Lower lobe of right lung (tissue), 2 donors: ENCODE data around the gene HLA-DMB. TPM values are rescaled to one million over a fixed set of nuclear protein-coding genes. Genes with fewer than 3 reads are reported as not detected.

ENCODE experiments used
- ATAC-seq, 2 donors: fragments of 200-7000 bp; cut with Tn5 transposase; one replicate each; pipeline ENCODE4 v1.9.1; 2020 to 2022; ENCODE audit warnings: mild to moderate bottlenecking in 2 of 2, moderate library complexity in 2 of 2
- DNase-seq: peaks from one replicate; pipeline ENCODE4 v3.0.0-alpha.2; 2020
- H3K27ac ChIP-seq: fragments of 200-600 bp; one replicate; pipeline ENCODE4 v1.8.0; 2022
- H3K27me3 ChIP-seq: fragments of 200-600 bp; one replicate; pipeline ENCODE4 v1.8.0; 2022; ENCODE audit warnings: low read depth
- H3K36me3 ChIP-seq: fragments of 200-600 bp; one replicate; pipeline ENCODE4 v1.8.0; 2022; ENCODE audit warnings: mild to moderate bottlenecking
- H3K4me1 ChIP-seq: fragments of 200-600 bp; one replicate; pipeline ENCODE4 v1.8.0; 2022
- H3K4me3 ChIP-seq: fragments of 200-600 bp; one replicate; pipeline ENCODE4 v1.8.0; 2022; ENCODE audit warnings: mild to moderate bottlenecking
- H3K9me3 ChIP-seq: fragments of 200-600 bp; one replicate; pipeline ENCODE4 v1.8.0; 2022
- intact Hi-C: fragments of 100-400 bp; cut with DNase I; formaldehyde crosslinking; loops from one replicate; pipeline ENCODE4 v1.11.0; 2022
- total RNA-seq: library from RNA; stranded (reverse); fragmentation: NEBNext Ultra II Directional; extraction: Animal tissue kit (Norgen Biotek cat#: 25700); gene quantifications from one replicate; pipeline ENCODE4 v1.2.1, GENCODE V29; 2021
- TF ChIP-seq, protein P1 (sequence below): fragments of 200-600 bp; IDR thresholded peaks from one replicate; pipeline ENCODE4 v1.8.0; 2022; ENCODE audit warnings: antibody characterized with exemption, mild to moderate bottlenecking
- donor health status: DM: no; HTN: yes; CAD: no; lungs with severe emphysema.

HLA-DMB gene
- total RNA-seq, 1 donor from 2014 or later: 208 TPM

DNA sequence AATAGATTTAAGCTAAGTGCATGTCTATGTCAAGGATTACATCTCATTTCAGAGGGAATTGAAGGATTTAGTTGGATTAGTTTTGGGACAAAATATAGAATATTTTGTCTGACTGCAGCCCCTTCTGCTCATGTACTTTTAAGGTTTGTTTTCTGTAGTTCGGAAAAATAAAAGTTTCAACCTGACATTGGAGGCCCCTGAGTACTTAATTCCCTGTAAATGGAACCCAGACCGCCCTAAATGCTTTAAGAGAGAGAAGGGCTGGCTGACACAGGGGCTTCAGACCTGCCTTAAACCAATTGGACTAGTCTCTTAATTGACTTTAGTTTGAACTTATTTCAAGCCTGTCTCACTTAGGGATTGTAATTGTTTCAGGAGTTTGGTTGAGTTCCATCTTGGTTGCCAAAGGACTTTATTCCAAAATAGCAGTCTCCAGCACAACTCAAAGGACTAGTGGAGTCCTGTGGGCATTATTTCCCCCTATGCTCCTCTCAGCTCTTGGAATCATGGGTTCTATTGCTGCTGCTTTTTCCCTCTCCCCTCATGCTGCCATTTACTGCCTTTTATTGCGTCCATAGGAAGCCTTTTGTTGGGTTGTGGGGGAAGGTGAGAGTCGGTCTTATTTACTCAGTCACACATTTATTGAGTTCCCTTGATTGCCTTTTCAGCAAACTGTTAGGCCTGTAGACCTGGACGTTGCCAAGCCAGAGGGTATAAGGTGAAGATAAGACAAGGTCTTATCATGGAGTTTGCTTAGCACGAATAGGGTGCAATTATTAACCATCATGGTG lies 42.1 kb upstream of the HLA-DMB start:
- DNase-seq: no peak
- Histone ChIP-seq H3K27me3 (no peaks in the 10 kb centered on the region), H3K4me3 (no peak overlapping the region), H3K4me1 (peaks cover 20% of the 10 kb centered on the region), H3K27ac (no peak overlapping the region), H3K9me3 (no peaks in the 10 kb centered on the region), H3K36me3 (peaks cover 42% of the 10 kb centered on the region)
- TF ChIP-seq, protein P1, sequence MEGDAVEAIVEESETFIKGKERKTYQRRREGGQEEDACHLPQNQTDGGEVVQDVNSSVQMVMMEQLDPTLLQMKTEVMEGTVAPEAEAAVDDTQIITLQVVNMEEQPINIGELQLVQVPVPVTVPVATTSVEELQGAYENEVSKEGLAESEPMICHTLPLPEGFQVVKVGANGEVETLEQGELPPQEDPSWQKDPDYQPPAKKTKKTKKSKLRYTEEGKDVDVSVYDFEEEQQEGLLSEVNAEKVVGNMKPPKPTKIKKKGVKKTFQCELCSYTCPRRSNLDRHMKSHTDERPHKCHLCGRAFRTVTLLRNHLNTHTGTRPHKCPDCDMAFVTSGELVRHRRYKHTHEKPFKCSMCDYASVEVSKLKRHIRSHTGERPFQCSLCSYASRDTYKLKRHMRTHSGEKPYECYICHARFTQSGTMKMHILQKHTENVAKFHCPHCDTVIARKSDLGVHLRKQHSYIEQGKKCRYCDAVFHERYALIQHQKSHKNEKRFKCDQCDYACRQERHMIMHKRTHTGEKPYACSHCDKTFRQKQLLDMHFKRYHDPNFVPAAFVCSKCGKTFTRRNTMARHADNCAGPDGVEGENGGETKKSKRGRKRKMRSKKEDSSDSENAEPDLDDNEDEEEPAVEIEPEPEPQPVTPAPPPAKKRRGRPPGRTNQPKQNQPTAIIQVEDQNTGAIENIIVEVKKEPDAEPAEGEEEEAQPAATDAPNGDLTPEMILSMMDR: no peak
- intact Hi-C loops: loop anchor here (10.0 kb wide), 2 partner anchors 48 to 98 kb away; no protein-coding TSS in a partner anchor
- no peak for ATAC-seq

DNA sequence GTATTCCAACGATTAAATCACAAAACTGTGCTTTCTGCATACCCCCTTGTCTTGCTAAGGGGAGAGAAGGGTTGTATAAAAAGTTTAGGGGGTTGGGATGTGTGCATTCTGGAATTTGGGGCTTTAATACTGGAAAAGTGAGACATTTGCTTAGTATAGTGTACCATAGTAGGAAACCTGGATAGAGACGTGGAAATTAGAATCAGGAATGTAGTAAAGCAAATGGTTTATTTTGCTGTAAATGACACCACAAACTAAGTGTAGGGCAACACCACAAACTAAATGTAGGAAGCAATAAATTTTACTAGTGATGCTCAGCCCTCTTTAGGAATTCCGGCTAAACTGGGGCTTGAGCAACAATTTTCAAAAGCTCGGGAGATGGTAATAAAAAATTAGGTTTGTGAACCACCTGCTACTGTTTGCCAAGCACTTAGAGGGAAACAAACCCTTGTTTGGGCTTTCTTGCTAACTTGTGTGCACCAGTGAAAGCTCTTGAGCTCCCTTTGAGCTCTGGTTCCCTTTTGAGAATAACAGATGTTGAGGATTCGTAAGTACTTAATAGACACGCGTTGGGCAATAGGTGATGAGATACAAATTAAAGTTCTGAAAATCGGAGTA lies 41.4 kb upstream of the HLA-DMB start:
- ATAC-seq (no peak), DNase-seq (no peak)
- H3K36me3 ChIP-seq: peaks cover 49% of the 10 kb centered on the region
- no peak overlapping the region for H3K4me3 ChIP-seq
- H3K27ac ChIP-seq: no peak overlapping the region
- intact Hi-C loops: loop anchor here (10.0 kb wide), 2 partner anchors 47 to 97 kb away; no protein-coding TSS in a partner anchor
- TF ChIP-seq, protein P1: no peak
- peaks cover 27% of the 10 kb centered on the region for H3K4me1 ChIP-seq
- no peaks in the 10 kb centered on the region for H3K27me3 ChIP-seq
- H3K9me3 ChIP-seq: no peaks in the 10 kb centered on the region

DNA sequence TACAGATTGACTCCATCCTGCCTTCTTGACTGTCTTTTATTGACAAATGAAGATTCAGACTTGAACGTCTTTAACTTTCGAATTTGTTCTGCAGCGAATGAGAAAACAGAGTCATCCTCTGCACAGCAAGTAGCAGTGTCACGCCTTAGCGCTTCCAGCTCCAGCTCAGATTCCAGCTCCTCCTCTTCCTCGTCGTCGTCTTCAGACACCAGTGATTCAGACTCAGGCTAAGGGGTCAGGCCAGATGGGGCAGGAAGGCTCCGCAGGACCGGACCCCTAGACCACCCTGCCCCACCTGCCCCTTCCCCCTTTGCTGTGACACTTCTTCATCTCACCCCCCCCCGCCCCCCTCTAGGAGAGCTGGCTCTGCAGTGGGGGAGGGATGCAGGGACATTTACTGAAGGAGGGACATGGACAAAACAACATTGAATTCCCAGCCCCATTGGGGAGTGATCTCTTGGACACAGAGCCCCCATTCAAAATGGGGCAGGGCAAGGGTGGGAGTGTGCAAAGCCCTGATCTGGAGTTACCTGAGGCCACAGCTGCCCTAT lies 39.7 kb upstream of the HLA-DMB start:
- no peak for ATAC-seq
- intact Hi-C loops: loop anchor here (10.0 kb wide), 2 partner anchors 46 to 96 kb away; no protein-coding TSS in a partner anchor
- TF ChIP-seq, protein P1: no peak
- no peak overlapping the region for H3K27ac ChIP-seq
- H3K9me3 ChIP-seq: no peaks in the 10 kb centered on the region
- H3K4me1 ChIP-seq: peaks cover 43% of the 10 kb centered on the region
- H3K36me3 ChIP-seq: peaks cover 65% of the 10 kb centered on the region
- H3K4me3 ChIP-seq: no peak overlapping the region
- H3K27me3 ChIP-seq: no peaks in the 10 kb centered on the region
- no peak for DNase-seq

DNA sequence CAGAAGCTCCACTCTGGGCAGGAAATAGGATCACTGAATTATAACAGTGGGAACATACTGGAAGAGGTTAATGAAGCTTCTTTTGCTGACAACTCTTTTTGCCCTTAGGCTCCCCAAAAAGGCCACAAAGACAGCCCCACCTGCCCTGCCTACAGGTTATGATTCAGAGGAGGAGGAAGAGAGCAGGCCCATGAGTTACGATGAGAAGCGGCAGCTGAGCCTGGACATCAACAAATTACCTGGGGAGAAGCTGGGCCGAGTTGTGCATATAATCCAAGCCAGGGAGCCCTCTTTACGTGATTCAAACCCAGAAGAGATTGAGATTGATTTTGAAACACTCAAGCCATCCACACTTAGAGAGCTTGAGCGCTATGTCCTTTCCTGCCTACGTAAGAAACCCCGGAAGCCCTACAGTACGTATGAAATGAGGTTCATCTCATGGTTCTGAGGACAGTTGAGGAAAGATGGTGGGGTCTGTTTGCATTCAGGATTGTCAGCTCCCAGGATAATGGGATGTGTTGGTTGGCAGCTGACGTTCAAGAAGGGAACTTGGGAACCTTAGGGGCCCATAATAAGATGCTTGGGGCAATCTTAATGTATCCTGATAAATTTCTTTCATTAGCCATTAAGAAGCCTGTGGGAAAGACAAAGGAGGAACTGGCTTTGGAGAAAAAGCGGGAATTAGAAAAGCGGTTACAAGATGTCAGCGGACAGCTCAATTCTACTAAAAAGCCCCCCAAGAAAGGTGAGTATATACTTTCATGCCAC lies 39.1 kb upstream of the HLA-DMB start:
- DNase-seq: no peak
- Histone ChIP-seq H3K4me1 (peaks cover 50% of the 10 kb centered on the region), H3K36me3 (peaks cover 72% of the 10 kb centered on the region), H3K9me3 (no peaks in the 10 kb centered on the region), H3K27ac (no peak overlapping the region), H3K4me3 (no peak overlapping the region), H3K27me3 (no peaks in the 10 kb centered on the region)
- no peak for ATAC-seq
- TF ChIP-seq, protein P1: no peak
- intact Hi-C loops: loop anchor here (10.0 kb wide), 2 partner anchors 45 to 95 kb away; no protein-coding TSS in a partner anchor

DNA sequence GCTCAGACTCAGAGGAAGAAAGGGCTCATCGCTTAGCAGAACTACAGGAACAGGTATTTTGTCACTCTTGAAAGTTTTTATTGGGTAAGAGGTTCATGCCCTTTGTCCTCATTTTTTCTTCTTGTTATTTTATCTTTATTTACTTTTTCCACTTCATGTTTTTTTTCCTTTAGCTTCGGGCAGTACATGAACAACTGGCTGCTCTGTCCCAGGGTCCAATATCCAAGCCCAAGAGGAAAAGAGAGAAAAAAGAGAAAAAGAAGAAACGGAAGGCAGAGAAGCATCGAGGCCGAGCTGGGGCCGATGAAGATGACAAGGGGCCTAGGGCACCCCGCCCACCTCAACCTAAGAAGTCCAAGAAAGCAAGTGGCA lies 37.1 kb upstream of the HLA-DMB start:
- DNase-seq: no peak
- Histone ChIP-seq H3K9me3 (no peaks in the 10 kb centered on the region), H3K27ac (no peak overlapping the region), H3K36me3 (peaks cover 91% of the 10 kb centered on the region), H3K4me3 (no peak overlapping the region), H3K4me1 (peaks cover 57% of the 10 kb centered on the region), H3K27me3 (no peaks in the 10 kb centered on the region)
- ATAC-seq: no peak
- TF ChIP-seq, protein P1: no peak
- intact Hi-C loops: no loop called here
